Left ventricle myocardium superior (tissue), 1 donor: ENCODE results near the gene GLCE. TPM values are rescaled to one million over a fixed set of nuclear protein-coding genes. Genes with fewer than 3 reads are reported as not detected.
A peak's percentile ranks its signal among the peaks of the same experiment; 100 is the strongest.
"Not testable (repeated sequence)": the region's sequence is repeated elsewhere in the genome, so short reads cannot be mapped to it uniquely, and the experiment has no call there.

Experiments
- ATAC-seq: fragments of 200-7000 bp; cut with Tn5 transposase; one replicate; pipeline ENCODE4 v1.9.1; 2020; ENCODE audit warnings: mild to moderate bottlenecking, moderate library complexity
- DNase-seq: peaks from one replicate; pipeline ENCODE4 v3.0.0-alpha.2; 2020
- intact Hi-C: fragments of 100-400 bp; cut with micrococcal nuclease; formaldehyde crosslinking; loops from one replicate; pipeline ENCODE4 v1.11.0; 2022
- total RNA-seq: library from RNA; stranded (reverse); fragmentation: NEBNext Ultra II Directional; extraction: Animal tissue kit (Norgen Biotek cat#: 25700); gene quantifications from one replicate; pipeline ENCODE4 v1.2.1, GENCODE V29; 2021
- donor health status: DM: no; HTN: yes; CAD: no; lungs with severe emphysema.

The GLCE gene
- total RNA-seq, 1 donor from 2014 or later, result 8.4 TPM

- no peak for ATAC-seq
- DNase-seq, result no peak
- intact Hi-C loops, result no loop called here
These were observed 128.3 kb downstream of the GLCE start for GRCh38 chr15:69288531-69289341.

- ATAC-seq (no peak), DNase-seq (no peak)
- intact Hi-C loops, result no loop called here
These were observed 129.1 kb downstream of the GLCE start for GRCh38 chr15:69289342-69290146.

DNA sequence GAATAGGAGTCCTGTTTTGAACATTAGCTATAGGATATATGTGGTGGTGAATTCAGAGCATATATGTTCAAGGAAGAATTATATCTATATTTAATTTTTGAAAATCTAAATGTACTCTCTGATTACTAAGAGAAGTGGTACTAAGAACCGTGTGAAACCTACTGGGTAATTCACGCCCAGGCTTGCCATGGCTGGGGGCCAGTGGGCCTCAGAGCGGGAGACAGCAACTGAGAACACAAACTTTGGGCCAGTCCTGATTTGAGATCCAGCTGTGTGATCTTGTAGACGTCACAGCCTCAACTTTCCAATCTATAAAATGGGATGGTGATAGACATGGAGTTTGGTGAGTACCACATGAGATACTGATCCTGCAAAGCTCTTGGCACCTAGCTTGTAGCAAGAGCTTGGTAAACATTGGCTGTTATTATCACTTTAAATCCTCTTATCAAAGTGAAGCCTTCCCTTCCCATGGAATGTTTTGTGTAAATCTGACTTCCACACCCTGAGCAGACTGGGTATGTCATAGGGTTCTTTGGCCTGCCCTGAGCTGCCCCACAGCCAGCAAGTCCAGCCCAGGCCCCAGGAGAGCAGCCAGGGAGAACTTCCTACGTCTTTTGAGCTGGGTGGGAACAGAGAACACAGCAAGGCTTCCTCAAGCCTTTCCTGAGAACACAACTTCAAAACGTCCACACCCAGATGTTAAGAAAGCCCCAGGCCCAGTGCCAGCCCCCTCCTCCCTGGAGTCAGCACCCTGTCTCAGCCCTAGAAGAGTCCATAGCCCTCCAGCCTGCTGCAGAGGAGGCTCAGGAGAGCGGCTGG, 130.1 kb downstream of the GLCE start:
- peak; percentile 72 for DNase-seq

DNA sequence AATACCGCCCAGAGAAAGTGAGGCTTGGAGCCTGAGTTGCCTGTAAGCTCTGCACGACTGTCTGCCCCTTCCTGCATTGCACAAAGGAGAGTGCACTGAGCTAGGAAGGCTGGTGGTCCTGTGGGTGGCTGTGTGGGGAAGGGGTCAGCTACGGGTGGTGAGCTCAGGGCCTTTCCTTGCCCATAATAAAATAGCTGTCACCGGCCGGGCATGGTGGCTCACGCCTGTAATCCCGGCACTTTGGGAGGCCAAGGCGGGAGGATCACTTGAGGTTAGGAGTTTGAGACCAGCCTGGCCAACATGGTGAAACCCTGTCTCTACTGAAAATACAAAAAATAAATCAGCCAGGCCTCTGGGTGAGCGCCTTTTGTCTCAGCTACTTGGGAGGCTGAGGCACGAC, 131.2 kb downstream of the GLCE start:
- DNase-seq, ATAC-seq, intact Hi-C loops: not testable (repeated sequence)

More for the DNA sequence above, 130.1 kb downstream of the GLCE start:
- intact Hi-C loops, result no loop called here
- ATAC-seq, result peak; percentile 92

- DNase-seq (no peak), ATAC-seq (no peak)
- intact Hi-C loops, result no loop called here
These were observed 132.5 kb downstream of the GLCE start for GRCh38 chr15:69292826-69293420.

- intact Hi-C loops, result no loop called here
- DNase-seq (no peak), ATAC-seq (no peak)
These were observed 133.5 kb downstream of the GLCE start for GRCh38 chr15:69293741-69294615.

GRCh38 chr15:69296606-69297005, 136.2 kb downstream of the GLCE start:
- DNase-seq (no peak), ATAC-seq (no peak)
- intact Hi-C loops, result no loop called here

GRCh38 chr15:69297642-69298353, 137.4 kb downstream of the GLCE start:
- DNase-seq, result no peak
- ATAC-seq, result no peak
- intact Hi-C loops, result no loop called here

DNA sequence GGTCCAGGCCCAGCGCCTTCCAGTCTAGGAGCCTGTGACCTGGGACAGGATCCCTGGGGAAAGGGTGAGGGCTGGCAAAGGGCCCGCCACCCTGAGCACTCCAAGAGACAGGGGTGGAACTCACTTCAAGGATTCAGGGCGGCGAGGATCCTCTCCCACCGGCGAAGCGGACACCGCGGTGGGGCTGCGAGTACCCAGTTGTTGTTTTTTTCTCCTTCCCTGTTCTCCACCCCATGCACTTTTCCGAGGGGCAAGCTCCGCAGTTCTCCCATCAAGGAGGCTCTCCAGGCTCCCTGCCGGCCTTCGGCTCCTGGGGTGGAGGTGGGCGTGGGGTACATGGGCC, 137.9 kb downstream of the GLCE start:
- DNase-seq (peak; percentile 42), ATAC-seq (peak; percentile 27)
- intact Hi-C loops, result no loop called here

GRCh38 chr15:69298697-69299441, 138.4 kb downstream of the GLCE start, which contains the start of gene PAQR5:
PAQR5 (plus strand) TSS chr15:69298912; CDS start chr15:69360081, 61,169 bp downstream.
- ATAC-seq (peak; percentile 93), DNase-seq (peak; percentile 63)
- intact Hi-C loops, result no loop called here

- DNase-seq (no peak), ATAC-seq (no peak)
- intact Hi-C loops, result no loop called here
These were observed 139.0 kb downstream of the GLCE start for GRCh38 chr15:69299451-69299886.

GRCh38 chr15:69299943-69300588, 139.6 kb downstream of the GLCE start:
- intact Hi-C loops, result no loop called here
- no peak for DNase-seq
- peak; percentile 36 for ATAC-seq

DNA sequence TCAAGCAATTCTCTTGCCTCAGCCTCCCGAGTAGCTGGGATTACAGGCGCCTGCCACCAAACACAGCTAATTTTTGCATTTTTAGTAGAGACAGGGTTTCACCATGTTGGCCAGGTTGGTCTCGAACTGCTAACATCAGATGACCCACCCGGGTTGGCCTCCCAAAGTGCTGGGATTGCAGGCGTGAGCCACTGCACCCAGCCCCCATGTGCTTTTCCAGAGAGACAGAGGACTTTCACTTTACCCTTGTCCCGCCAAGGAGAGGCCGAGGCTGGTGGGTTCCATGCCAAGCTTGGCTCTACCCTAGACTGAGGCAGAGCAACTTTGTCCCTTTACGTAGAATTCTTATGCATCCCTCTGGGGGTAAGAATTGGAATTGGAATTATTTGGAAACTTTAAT, 140.7 kb downstream of the GLCE start:
- DNase-seq, ATAC-seq, intact Hi-C loops: not testable (repeated sequence)

GRCh38 chr15:69302087-69302486, 141.7 kb downstream of the GLCE start:
- DNase-seq, intact Hi-C loops, ATAC-seq: not testable (repeated sequence)

DNA sequence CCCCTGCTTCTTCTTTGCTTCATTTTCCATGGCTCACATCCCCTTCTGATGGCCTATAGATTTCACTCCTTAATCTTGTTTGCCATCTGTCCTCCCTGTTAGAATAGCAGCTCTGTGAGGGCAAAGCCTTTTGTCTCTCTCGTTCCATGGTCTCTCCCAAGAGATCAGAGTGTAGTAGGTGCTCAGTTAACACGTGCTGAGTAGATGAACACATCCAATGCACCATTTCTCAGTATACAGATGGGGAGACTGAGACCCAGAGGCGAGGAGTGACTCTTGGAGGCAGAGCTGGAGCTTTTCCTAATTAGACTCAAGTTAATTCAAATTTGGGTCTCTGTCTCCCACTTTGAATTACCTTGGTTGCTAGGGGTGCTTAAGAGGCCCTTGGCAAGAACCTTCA, 142.5 kb downstream of the GLCE start:
- intact Hi-C loops, result no loop called here
- DNase-seq (no peak), ATAC-seq (no peak)
